ENCODE measurements around the gene CPAMD8. TPM values are rescaled to one million over a fixed set of nuclear protein-coding genes. Genes with fewer than 3 reads are reported as not detected.

Gene CPAMD8
- total and polyA plus RNA-seq, 9 of the 15 experiments (the other 6 are each of a cell fraction or from before 2014, with no cell fraction given), result 0.20 to 2.1 (median 1.3) TPM

- TF ChIP-seq ZMIZ1 (IDR thresholded peaks at IDR 0.05; ENCODE audit: low read depth in 2 of 2, low read length in 2 of 2) (0 out of 4 replicates have a peak, but pooled peaks of 1 of the 2 experiments have one; percentile 4), HDAC2 (IDR thresholded peaks at IDR 0.05) (no peak), CCNT2 (IDR thresholded peaks at IDR 0.05; ENCODE audit: borderline replicate concordance, extremely low read depth, insufficient read length, low read depth, low read length) (no peak), PHF21A (IDR thresholded peaks at IDR 0.05; ENCODE audit: borderline replicate concordance, low read depth) (peak; percentile 82), POU5F1 (IDR thresholded peaks at IDR 0.05; ENCODE audit: borderline replicate concordance, low read depth, low read length, partially characterized antibody) (no peak), ZNF134 (CRISPR knock-in tag; conservative IDR thresholded peaks at IDR 0.05) (no peak), ZFP36 (IDR thresholded peaks at IDR 0.05; ENCODE audit: low read depth, low read length, partially characterized antibody) (no peak), NELFE (IDR thresholded peaks at IDR 0.05; ENCODE audit: insufficient read depth, insufficient read length) (no peak), PYGO2 (tag; IDR thresholded peaks at IDR 0.05) (no peak), ZNF232 (CRISPR knock-in tag; IDR thresholded peaks at IDR 0.05) (no peak), SMARCA5 (IDR thresholded peaks at IDR 0.05) (peak; percentile 96), TBP (optimal IDR thresholded peaks at IDR 0.05; ENCODE audit: low read depth, low read length) (no peak), GATAD2B (IDR thresholded peaks at IDR 0.05; ENCODE audit: borderline replicate concordance) (no peak), NRF1 (conservative IDR thresholded peaks at IDR 0.05 in 1 of 2, IDR thresholded peaks at IDR 0.05 in 1 of 2) (no peak), ZNF239 (CRISPR knock-in tag; IDR thresholded peaks at IDR 0.05) (no peak), E2F4 (CRISPR knock-in tag; IDR thresholded peaks at IDR 0.05; ENCODE audit: low read depth) (no peak)
- TF ChIP-seq, protein P1, sequence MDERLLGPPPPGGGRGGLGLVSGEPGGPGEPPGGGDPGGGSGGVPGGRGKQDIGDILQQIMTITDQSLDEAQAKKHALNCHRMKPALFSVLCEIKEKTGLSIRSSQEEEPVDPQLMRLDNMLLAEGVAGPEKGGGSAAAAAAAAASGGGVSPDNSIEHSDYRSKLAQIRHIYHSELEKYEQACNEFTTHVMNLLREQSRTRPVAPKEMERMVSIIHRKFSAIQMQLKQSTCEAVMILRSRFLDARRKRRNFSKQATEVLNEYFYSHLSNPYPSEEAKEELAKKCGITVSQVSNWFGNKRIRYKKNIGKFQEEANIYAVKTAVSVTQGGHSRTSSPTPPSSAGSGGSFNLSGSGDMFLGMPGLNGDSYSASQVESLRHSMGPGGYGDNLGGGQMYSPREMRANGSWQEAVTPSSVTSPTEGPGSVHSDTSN (CRISPR knock-in tag; IDR thresholded peaks at IDR 0.05; ENCODE audit: low read depth), result no peak
- TF ChIP-seq, protein P1 (tag; conservative IDR thresholded peaks at IDR 0.05; ENCODE audit: low read depth), result no peak
- TF ChIP-seq, protein P2, sequence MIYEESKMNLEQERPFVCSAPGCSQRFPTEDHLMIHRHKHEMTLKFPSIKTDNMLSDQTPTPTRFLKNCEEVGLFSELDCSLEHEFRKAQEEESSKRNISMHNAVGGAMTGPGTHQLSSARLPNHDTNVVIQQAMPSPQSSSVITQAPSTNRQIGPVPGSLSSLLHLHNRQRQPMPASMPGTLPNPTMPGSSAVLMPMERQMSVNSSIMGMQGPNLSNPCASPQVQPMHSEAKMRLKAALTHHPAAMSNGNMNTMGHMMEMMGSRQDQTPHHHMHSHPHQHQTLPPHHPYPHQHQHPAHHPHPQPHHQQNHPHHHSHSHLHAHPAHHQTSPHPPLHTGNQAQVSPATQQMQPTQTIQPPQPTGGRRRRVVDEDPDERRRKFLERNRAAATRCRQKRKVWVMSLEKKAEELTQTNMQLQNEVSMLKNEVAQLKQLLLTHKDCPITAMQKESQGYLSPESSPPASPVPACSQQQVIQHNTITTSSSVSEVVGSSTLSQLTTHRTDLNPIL (CRISPR knock-in tag; IDR thresholded peaks at IDR 0.05), result no peak
These were observed 104.0 kb downstream of the CPAMD8 start (continued) for GRCh38 chr19:16922592-16922934.
